NB4 (cell line): ENCODE results near the gene APOBEC4.

Experiments
- CTCF ChIP-seq: IDR thresholded peaks from one replicate; pipeline ENCODE4 v1.5.1; 2012; ENCODE audit warnings: low read depth, low read length
- MAX ChIP-seq: IDR thresholded peaks from 2 replicates; pipeline ENCODE4 v1.6.1; 2011; ENCODE audit warnings: low read depth, low read length

GRCh38 chr1:183622013-183622412, 31.1 kb downstream of the APOBEC4 start:
- TF ChIP-seq CTCF (no peak), MAX (no peak)
